Right lobe of liver (tissue), 4 donors: ENCODE results near the gene SUCLG2.

Experiments used
- CTCF ChIP-seq, 4 donors: fragments of 200-600 bp in 3 of 4; fragments of 450-650 bp in 1 of 4; IDR thresholded peaks; one replicate each; pipeline versions ENCODE4 v1.5.1 to v1.8.0; 2016 to 2022; ENCODE audit warnings: antibody characterized with exemption in 4 of 4, mild to moderate bottlenecking in 2 of 4
- POLR2A ChIP-seq: fragments of 450-650 bp; IDR thresholded peaks from one replicate; pipeline ENCODE4 v1.6.1; 2017; ENCODE audit warnings: antibody characterized with exemption, mild to moderate bottlenecking
- donor health status: DM: no; HTN: no; CAD: no.
- donor health status: DM: no; HTN: no; CAD: no.
- donor health status: DM: no; HTN: yes; CAD: no.

GRCh38 chr3:67576441-67576840 lies 78.0 kb downstream of the SUCLG2 start:
- no peak for TF ChIP-seq CTCF (IDR thresholded peaks at IDR 0.05)
- TF ChIP-seq POLR2A = no peak
